NCI-H2029 treated with DMSO at 0.1 percent for 48 hours (cell line): Measurements from ENCODE around the gene NFIL3.

Experiments
- DNase-seq: peaks from one replicate; lab custom pipeline; 2025; lab: John Stamatoyannopoulos, UW

The NFIL3 gene

DNA sequence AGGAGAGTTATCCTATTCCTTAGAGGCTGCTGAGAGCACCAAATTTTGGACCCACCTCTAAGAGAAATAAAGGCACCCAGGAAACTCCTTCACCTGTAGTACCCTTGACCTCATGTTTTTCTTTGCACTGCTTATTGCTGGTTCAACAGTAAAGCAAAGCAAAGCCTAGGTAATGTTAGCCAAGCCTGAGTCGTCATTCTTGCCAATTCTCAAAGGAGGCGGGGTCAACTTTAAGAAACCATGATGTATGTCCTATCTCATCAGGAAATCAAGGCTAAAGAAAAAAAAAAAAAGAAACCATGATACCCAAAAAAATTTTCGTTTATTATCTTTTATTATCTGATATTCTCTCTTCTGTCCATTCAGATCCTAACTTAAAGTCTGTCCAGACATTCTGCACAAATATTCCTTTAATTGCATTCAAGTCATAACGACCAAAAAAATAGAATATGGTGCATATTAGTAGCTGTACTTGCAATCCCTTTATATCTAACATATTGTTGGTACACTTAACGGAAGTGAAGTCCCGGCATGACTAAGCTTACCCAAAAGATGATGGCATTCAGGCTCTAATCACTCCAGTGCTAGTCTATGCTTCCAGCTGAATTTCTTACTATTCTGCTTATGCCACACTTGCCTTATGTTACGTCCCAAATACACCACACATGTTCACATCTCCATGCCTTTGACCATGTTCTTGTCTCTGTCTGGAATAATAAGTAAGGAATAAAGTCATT lies 63.7 kb downstream of the NFIL3 start:
- no peak for DNase-seq

DNA sequence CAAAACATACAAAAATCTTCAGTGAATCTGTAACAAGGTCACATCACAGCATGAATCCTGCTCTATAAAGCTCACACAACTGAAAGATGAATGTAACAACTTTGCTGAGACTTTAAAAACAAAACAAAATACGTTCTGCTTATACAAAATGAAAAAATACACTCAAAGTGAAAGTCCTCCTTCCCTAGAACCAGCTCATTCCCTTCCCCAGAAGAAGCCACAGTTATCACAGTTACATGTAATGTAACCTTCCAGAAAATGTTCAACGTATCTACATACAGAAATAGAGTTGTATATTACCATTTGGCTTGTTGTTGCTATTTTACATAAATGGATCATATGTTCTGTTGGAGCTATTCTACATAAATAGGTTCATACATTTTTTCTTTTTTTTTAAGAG lies 64.5 kb downstream of the NFIL3 start:
- DNase-seq, result no peak
